ENCODE data around the gene ANAPC5.
"Not testable (repeated sequence)": the region's sequence is repeated elsewhere in the genome, so short reads cannot be mapped to it uniquely, and the experiment has no call there.

ANAPC5 gene

DNA sequence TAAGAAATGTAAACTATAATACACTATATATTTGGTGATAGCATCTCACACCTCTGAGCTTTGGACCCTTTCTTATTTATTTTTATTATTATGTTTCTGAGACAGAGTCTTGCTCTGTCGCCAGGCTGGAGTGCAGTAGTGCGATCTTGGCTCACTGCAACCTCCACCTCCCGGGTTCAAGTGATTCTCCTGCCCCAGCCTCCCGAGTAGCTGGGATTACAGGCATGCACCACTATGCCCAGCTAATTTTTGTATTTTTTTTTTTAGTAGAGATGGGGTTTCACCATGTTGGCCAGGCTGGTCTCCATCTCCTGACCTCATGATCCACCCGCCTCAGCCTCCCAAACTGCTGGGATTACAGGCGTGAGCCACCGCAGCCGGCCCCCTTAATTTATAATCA lies 44.8 kb downstream of the ANAPC5 start:
- not testable (repeated sequence) for DNase-seq

DNA sequence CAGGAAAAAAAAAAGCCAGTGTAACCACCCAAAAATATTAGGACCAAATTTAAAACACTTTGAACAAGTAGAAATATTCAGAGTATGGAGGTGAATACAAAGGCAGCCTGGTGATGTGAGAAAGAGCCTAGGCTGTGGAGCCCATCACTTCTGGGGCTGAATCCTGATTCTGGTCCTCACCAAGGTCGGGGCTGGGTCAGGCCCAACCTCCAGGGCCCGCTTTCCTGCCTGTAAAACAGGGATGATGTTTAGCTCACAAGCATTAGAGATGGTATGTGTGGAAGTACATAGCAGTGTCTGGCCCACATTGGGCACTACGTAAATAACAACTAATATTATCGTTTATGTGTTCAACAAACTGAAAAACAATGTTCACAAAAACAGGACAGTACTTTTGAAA lies 47.9 kb downstream of the ANAPC5 start:
- DNase-seq, result no peak

DNA sequence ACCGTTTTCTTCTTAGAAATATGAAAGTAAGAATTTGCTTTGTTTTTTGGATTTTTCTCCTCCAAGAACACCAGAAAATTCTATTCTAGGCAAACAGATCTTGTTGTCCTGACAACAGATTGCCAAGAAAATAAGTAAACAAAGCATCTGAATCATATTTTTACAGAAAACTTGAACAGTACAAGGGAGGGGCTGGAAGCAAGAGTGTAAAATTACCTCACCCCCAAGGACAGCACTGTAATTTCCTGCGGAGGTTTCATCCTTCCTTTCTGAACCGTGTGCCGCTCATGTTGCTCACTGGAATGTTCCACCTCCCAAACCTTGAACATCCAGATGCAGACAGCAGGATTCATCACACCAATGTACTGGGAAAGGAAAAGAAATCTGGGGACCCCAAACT lies 50.3 kb downstream of the ANAPC5 start:
- DNase-seq, result no peak

DNA sequence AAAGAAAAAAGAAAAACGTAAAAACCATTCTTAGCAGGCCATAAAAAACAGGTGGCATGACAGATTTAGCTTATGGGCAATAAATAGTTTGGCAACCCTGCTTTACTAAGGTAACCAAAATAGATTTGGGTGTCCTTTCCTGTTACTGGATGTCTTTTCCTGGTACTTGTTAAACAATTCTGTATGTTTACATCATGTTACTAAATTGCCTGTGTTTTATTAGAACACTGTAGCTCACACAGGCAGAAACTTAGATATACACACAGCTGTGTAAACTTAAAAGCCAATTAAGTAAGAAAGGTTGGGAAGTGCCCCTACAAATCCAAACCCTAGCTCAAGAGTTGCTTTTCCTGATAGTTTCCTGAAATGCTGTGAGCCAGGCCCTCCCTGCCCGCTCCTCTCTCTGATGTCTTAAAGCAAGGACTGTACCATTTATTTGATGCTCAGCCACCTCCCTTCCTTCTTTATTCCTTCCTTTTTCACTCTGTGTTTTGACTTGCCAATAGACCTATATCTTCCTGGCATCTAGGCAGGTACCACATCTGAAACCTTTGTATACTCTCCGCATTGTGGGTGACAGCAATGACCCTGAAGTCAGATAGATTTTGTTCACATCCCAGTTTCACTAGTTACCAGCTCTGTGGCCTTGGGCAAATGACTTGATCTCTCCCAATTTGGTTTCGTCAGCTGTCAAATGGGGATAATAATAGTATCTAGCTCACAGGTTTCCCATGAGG lies 52.0 kb downstream of the ANAPC5 start:
- peak; percentile 75 for DNase-seq

DNA sequence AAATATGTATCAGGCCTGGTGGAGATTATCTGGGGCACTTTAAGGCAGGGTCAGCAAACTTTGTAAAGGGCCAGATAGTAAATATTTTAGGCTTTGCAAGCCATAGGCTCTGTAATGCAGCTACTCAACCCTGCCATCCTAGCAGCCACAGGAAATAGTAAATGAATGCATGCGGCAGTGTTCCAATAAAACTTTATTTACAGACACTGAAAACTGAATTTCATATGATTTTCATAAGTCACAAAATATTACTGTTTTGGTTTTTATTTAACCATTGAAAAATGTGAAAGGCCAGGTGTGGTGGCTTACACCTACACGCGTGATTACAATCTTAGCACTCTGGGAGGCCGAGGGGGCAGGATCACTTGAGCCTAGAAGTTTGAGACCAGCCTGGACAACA lies 52.5 kb downstream of the ANAPC5 start:
- peak; percentile 28 for DNase-seq

DNA sequence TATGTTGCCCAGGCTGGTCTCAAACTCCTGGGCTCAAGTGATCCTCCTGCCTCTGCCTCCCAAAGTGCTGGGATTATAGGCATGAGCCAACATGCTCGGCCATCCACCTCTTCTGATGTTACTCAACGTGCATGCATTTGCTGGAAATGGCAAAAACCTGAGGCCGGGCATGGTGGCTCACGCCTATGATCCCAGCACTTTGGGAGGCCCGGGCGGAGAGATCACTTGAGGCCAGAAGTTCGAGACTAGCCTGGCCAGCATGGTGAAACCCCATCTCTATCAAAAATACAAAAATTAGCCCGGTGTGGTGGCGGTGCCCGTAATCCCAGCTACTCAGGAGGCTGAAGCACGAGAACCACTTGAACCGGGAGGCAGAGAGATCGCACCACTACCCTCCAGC lies 53.8 kb downstream of the ANAPC5 start:
- DNase-seq, result not testable (repeated sequence)

DNA sequence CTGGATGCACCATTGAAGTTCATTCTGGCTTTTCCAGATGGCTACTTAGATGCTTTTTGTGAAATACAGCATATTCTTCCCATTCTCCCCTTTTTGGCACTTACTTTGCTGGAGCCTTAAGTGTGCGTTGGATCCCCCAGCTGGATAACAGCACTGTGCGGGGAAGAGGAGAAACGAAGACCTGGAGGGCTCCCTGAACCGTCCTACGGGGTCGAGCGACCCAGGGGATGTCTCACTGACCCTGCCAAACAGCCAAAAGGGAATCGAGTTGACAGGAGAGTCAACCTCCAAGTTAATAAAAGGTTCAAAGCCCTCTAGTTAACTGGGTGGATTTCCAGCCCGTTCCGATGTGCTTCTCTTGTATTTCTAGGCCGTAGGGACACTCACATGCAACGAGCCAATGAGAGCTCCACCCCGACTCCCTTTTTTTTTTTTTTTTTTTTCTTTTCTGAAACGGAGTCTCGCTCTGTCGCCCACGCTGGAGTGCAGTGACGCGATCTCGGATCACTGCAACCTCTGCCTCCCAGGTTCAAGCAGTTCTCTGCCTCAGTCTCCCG lies 54.7 kb downstream of the ANAPC5 start:
- peak; percentile 73 for DNase-seq

DNA sequence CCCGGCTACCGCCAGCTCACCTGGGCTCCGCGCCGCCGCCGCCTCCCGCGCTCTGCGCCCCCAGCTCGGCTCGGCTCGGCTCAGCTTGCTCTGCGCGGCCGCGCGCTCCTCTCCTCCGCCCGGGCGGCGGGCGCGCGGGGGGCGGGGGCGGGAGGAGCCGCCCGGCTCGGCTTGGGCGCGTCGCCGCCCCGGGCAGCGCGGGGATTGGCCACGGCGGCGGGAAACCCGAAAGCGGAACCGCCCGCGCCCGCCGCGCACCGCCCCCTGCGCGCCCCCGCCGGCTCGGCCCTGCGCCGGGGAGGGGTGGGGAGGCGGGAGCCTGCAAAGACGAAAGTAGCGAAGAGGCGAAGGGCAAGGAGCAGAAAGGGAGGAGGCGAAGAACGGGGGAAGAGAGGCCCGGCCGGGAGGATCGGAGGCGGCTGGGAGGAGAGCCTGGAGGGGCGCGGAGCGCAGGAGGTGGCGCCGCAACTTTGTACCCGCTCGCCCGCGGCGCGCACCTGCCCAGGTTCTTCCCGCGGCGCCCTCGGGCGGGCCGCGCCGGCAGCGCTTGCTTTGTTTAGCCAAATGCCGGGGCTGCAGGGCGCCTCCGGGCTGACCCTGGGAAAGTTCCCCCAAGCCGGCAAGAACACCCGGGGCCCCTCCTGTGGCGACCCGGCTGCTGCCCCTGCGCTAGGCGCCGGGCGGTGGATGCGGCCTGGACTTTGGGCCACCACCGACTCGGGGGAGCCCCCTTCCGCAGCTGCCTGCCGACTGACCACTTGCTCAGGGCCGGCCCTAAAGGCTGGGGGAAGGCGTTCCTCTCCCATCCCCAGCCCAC lies 55.4 kb downstream of the ANAPC5 start, which contains the start of gene CAMKK2:
Gene CAMKK2 (minus strand): TSS at position 92 of the 817 bp plus-strand sequence. CDS start 22,183 bp downstream, outside the sequence.
- peak; percentile 86 for DNase-seq

DNA sequence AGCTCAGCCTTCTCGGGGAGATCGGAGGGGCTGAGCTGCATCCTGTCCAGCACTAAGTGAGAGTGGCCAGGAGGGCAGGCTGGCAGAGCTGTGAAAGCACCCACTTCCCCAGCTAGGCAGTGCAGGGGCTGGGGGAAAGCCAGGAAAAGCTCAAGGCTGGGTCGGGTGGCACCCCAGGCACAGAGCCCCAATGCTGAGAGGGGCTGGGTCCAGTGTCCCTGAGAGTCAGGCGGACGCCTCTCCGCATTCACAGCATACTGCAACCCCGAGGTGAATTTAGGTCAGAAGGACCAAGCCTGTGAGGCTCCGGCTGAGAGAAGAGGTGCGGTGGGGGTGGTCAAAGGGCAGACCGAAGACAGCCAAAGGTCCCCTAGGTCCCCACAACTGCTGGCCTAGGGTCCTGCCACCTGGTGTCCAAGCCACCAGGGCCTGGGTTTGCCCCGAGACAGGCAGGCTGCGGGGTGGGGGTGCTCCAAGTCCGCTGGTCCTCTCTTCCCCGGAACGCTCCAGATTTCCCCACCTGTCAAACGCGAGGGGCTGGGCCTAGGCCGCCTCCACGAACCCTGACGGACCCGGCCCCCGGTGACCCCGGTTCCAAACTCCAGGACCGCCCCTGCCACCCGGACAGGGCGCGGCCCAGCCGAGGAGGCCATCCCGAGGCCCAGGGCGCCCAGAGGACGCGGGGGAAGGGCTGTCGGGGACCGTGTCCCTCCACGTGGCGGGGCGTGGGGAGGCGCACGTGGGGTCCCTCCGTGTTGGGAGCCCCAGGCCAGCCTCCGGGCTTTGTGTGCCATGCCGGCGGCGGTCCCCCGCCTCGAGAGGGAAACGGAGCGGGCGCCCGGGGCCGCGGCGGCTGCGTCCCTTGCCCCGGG lies 56.2 kb downstream of the ANAPC5 start:
- DNase-seq, result peak; percentile 33

DNA sequence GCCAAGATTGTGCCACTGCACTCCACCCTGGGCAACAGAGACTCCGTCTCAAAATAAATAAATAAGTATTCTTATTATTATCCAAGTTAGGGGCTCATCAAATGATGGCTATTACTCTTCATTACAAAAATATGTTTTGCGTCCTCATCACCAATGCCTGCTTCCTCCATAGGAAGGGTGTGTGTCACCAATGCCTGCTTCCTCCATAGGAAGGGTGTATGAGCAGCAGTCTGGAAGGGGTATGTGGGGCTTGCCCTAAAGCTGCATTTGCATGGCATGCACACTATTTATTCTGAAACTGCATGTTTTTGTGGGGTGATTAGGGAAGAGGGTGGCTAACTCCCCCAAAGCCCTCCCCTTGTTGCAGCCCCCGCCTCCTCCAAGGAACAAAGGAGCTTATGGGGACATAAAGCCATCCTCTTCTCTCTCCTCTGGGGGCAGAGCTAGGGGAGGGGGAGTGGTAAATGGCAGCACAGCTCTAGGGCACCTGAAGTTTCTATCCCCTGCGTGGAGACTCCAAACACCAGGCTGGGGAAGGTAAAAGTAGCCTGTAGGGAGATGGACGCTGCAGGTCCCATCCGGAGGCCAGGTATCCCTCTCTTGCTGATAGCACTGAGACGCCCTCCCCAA lies 57.0 kb downstream of the ANAPC5 start:
- DNase-seq, result peak; percentile 37

DNA sequence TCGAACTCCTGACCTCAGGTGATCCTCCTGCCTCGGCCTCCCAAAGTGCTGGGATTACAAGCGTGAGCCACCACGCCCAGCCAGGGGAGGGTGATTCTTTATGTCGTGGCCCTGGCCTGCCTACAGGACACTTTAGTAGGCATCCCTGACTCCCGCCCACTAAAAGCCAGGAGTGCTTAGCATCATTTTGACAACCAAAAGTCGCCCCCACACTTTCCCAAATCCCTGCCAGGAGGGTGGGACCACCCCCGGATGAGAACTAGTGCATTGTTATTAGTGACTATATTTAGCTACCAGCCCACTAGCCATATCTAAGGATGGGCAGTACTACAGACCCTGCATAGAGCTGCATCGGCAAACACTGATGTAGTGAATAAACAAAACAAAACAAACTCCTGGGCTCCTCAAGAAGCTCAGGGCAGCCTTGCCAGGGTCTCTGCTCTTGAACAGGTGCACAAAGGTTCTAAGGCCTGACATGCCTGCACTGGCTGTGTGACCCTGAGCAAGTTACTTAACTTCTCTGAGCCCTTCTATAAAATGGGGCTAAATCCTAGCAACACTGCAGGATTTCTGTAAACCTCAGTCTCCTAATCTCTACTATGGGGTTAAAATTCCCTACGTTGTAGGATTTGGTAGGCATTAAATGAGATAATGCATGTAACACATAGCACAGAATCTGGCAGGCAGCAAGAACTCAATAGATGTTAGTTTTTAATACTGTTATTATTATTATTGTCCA lies 57.9 kb downstream of the ANAPC5 start:
- DNase-seq, result no peak

DNA sequence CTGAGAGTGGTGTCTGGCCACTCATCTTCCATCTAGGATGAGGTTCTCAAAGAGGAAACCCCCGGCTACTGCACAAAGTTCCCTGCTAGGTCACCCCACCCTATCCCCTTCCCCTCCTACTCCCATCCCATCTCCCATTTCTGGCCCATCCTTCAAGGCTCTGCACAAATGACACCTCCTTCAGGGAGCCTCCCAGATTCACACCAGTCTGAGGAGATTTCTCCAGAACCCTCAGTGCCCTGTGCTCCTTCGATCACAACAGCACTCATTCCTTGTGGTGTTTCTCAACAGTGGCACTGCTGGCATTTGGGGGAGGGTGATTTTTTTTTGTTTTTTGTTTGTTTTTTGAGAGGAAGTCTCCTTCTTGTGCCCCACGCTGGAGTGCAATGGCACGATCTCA lies 58.6 kb downstream of the ANAPC5 start:
- no peak for DNase-seq

DNA sequence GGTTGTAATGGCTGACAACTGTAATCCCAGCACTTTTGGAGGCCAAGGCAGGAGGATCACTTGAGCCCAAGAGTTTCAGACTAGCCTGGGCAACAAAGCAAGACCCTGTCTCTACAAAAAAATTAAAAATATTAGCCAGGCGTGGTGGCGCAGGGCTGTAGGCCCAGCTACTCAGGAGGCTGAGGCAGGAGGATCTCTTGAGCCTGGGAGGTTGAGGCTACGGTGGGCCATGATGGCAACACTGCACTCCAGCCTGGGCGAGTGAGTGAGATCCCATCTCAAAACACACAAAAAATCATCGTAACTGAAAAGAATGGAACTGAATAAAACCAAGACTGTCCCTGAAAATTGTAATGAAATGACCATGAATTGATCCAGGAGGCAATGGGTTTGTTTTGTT lies 61.8 kb downstream of the ANAPC5 start:
- DNase-seq, result no peak

DNA sequence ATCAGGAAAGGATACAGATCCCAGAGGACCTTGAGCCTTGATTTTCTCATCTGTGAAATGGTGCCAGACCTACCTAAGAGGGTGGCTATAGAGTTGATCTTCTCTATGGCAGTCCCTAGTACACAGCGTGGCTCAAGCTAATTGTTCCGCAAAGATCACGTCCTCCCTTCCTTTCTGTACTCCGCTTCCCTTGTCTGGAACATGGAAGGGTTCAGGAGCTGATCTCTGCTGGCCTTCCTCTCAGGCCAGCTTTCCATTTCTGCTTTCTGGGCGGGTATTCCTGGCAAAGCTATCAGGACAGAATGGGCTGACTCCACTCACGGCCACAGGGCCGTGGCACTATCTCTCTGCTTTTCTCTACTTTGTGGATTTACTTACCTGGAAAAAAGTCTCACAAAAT lies 62.2 kb downstream of the ANAPC5 start:
- no peak for DNase-seq

DNA sequence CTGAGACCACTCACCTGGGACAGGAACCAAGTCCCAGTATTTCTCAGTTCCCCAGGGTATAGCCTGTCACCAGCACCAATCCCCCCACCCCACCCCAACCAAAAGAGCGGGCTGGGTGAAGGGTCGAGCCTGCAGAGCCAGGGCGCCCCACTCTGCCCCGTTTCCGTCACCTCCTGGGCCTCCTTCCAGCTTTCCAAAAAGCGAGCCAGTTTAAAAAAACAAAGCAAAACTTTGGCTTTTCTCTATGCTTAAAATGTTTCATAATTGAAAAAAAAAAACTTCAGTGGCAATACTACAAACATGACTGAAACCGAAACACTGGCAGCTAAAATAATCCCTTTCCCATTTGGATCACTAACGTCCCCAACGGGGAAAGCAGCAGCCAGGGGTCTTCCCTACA lies 63.2 kb downstream of the ANAPC5 start:
- DNase-seq, result no peak

DNA sequence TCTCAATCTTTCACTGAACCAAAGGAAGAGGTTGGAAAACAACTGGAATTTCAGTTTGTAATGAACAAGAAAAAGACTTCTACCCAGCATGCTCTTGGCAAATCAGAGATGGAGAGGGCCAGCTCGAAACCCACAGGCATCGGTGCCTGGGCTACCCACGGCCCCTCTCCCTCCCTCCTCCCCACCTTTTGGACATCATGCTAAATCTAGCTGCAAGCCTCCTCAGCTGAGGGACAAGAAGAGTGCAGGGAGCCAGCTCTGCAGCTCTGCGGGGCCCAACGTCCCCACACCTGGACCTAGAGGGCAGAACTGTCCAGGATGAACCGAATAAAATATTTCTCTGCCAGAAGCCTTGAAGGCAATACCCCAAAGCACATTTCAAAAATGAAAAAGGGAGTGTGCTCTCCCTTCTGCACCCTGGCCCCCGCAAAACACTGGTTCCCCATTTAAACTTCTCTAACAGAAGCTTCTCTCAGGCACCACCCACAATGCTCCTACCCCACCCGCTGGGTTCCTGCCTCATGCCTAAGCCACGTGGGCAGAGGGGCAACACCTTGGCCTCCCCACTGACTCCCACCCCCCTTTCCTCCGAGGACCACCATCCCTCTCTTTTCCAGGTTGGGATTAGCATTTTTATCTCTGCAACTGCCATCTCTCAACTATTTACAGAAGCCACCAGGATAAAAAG lies 63.9 kb downstream of the ANAPC5 start:
- no peak for DNase-seq

DNA sequence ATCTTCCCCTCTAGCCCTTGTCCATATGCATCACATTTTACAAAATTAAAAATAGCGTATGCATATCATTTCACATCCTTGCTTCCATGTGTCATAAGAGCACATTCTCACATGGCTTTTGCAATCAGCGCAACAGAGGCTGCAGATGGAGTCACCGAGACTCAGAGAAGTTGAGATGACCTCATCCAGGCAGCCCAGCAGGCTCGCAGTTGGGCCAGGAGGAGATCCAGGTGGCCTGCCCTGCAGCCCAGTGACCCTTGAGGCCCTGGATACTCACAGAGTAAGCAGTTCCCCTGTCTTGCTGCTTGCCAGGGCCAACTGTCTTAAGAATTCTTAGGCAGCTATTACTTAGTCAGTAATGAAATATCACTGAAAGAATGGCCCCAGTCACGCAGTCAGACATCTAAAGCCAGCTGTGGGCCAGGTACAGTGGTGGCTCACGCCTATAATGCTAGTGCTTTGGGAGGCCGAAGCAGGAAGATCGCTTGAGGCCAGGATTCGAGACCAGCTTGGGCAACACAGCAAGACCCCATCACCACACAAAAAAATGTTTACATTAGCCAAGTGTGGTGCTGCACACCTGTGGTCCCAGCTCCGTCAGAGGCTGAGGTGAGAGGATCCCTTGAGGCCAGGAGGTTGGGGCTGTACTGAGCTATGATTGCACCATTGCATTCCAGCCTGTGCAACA lies 64.8 kb downstream of the ANAPC5 start:
- DNase-seq, result no peak

DNA sequence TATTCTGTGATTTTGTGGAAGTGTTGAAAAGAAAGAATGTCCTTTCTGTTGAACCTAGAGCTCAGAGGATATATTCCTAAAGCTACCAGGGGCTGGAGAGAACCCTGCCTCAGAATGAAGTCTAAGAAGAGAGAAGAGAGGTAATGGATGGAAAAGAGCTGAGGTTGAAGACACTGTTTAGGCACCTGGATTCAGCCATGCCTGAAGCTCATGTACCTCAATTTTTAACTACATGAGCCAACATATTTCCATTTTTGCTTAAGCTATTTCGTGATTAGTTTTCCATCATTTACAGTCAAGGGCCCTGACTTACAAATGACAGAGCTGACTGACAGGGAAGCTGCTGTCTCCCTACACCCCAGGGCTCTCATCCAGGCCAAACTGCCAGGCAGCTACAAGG lies 66.4 kb downstream of the ANAPC5 start:
- DNase-seq, result no peak

DNA sequence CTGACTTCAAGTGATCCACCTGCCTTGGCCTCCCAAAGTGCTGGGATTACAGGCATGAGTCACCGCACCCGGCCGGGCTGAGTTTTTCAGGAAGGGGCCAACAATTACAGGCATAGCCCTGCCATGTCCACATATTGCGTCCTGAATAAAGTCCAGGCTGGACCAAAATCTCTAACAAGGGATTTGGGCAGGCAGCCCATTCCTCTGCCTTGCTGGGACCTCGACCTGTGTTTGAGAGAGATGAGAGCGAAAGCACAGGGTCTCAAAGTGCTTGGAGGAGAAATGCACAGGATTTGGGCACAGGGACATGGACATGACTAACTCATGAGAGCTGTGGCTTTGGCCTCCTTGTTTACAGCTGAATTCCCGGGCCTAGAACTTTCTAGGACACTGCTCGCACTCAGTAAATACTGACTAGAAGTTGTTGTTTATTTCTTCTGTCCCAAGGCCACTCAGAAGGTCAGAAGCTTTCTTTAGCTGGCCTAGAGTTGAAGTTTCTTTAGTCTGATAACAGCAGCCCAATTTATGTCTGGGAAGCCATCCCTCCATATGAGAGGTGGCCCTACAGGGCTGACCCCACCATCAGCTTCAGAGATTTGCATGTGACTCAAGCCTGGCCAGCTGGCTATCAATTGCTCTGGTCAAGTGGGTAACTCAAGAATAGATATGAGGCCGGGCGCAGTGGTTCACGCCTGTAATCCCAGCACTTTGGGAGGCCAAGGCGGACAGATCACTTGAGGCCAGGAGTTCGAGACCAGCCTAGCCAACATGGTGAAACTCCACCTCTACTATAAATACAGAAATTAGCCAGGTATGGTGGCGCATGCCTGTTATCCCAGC lies 67.4 kb downstream of the ANAPC5 start:
- no peak for DNase-seq

DNA sequence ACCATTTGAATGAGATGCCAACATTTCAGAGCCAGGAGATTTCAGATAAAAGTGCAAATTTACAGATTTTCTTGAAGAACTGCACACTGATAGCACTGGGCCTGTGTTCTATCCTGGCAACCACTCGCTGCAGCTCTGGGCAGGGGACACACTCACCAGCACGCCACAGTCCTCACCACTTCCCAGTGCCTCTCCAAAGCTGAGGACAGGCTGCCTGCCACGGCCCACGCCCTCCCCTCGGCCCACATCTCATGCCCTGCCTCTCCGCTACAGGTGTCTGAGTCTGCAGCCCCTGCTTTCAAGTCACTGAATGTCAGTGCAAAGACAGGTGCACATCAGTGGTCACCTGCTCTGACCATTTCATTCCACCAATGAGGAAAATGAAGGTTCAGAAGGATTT lies 68.4 kb downstream of the ANAPC5 start:
- DNase-seq, result no peak

All from NCI-H146 (cell line).